HTERT RPE-1 (cell line): Measurements from ENCODE around the gene SPSB1.

ENCODE experiments used
- in situ Hi-C: fragments of 300-500 bp; cut with MboI; formaldehyde crosslinking; loops from 4 replicates; pipeline ENCODE4 v1.14.3; 2020; ENCODE audit warnings: low sequenced_read_pairs

Gene SPSB1

DNA sequence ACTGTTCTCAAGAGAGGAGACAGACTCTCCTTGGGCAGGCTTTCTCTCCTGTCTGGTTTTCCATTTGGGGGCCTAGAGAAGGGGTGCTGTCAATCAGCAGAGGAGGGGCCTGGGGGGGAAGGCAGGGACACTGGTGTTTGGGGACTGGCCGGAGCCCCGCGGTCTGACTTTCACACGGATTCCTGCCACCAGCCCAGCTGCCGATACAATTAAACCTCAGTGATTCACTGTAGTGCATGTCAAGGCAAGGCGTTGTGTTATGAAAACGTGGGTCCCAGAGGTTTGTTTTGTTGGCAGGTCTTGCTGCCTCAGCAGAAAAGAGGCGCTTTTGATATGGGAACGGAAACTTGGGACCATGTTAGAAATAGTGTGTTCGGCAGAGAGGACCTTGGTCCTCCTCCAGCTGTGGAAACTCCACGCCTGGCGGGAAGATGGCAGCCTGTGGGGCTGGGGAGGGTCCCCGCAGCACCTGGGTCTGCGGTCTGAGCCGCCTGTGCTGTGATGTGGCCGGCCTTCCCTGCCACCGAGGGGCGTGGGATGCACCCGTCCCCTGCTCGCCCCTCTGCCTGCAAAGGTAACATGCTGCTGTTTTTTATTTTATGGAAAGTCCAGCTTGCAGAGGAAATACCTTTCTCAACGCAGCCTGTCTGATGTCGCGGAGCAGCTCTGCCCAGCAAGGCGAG lies 47.6 kb downstream of the SPSB1 start:
- in situ Hi-C loops = no loop called here

DNA sequence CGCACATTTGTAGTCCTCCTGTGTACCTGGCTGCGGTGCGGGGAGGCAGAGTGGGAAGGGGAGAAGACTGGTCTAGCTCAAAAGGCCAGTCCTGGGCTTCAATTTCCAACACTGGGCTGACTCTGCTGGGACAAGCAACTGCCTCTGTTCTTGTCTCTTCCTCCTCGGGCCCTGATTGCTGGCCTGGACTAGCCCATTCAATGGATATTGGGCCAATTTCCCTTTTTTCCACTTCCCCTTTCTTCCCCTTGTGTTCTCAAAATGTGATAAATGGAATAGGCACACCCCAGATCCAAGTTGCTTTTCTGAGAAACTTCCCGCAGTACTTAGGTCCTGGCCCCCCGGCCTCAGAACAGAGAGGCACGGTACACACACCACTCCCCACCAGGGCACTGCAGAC lies 48.2 kb downstream of the SPSB1 start:
- in situ Hi-C loops = no loop called here

DNA sequence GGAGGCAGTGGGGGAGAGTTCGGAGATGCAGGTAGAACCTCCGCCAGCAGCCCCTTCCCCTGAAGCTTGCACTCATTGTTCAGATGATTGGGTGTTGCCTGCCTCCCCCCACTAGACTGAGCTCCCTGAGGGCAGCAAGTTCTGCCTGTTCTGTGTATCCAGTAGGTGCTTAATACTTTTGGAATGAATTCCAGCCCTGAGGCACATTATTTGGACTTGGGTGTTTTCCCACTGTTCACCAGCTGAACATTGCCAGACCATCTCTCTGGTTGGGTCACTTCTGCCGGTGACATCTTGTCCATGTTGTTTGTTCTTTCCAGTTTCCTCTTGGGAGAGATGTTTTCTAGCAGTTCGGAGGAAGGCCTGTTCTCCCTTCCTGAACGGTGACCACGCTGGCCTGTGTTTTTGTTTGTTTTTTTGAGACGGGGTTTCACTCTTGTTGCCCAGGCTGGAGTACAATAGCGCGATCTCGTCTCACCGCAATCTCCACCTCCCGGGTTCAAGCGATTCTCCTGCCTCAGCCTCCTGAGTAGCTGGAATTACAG lies 48.7 kb downstream of the SPSB1 start:
- in situ Hi-C loops = no loop called here

DNA sequence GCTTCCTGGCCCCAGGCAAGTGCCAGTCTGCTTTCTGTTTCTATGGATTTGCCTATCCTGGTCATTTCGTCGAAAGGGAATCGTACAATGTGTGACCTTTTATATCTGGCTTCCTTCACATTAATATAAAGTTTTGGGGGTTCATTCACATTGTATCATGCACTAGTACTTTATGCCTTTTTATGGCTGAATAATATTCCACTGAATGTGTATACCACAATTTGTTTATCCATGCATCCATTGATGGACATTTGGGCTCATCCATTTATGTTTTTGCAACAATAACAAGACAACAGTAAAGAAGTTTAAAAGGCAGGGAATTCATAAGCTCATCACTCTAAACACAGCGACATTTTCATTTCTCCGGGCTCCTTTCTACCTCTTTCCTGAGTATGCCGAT lies 50.6 kb downstream of the SPSB1 start:
- in situ Hi-C loops = no loop called here

DNA sequence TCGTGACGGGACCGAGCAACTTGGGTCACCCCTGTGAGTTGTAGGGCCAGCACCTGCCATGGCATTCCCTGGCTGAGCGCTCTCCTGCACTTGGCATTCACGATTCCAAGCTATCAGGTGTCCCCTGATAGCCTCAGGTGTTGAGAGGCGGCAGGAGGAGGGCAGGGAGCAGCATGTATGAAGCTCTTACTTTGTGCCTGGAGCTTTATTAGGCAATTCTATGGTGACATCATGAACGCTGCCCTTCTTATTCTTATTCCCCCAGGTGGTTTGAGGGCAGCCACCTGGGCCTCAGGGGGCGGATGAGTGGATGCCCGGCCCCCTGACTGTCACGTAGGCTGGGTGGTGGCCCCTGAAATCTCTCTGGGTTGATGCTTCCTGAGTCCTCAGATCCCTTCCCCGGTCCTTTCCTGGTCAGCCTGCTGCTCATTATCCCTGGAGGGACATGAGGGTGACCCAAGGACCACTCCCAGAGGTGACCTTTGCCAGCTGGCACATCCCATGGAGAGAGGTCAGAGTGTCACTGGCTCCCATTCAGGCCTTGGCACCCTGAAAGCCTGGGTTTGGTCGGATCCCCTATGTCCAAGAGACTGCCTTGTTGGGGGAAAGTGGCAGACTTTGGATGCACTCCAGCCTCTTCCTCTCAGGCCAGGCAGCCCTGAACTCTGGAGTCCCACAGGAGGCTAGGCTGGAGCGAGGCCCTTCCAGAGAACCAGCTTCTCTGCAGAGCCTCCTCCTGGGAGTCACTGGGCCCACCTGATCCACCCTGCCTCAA lies 51.9 kb downstream of the SPSB1 start:
- in situ Hi-C loops = no loop called here

DNA sequence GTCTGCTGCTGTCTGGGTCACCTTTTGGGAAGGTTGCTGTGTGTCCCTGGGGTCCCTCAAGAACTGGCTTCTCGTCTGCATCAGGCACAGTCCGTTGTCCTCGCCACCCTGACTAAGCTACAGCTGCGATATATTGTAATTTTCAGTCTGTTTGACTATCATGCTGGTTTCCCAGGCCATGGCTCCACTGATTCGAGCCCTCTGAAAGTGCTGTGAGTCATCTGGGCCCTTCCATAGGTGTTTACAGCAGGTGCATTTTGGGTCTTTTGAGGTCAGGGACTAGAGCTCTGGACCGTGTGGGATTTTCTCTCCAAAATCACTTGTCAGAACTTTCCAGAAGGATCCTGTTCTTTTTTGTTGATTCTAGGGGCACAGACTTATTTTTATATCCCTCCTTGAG lies 52.8 kb downstream of the SPSB1 start:
- in situ Hi-C loops = no loop called here

DNA sequence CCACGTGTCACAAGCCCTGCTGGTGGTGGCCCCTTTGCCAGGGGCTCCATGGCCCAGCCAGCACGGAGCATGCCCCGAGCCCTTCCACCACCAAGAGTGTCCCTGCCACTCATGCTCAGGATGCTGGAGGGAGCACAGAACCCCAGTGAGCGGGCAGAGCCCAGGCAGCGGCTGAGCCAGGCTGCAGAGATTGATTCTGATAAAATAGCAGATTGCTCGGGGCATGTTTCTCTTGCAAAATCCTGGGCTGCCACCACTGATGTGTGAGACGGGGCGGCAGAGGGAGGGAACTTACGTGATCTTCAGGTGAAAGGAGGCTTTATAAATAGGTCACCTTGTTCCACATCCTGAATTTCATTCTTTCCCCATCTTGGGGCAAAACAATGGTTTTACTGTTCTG lies 53.2 kb downstream of the SPSB1 start:
- in situ Hi-C loops = no loop called here

DNA sequence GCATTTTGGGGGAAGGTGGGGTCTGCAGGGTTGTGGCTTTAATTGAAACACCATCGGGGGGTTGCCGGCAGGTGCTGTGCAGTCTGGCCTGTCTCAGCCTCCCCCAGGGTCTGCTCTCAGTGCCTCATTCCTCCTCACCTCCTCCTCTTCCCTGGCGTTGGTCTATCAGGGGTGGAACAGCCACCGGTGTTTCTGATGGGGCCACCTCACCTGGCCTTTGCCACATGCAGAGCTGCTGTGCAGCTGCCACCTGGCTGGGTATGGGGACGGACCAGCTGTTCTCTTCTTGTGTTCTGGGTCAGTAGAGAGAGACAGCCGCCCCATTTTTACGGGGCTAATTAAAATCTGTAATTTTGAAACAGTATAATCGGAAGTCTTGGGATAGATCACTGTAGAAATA lies 53.9 kb downstream of the SPSB1 start:
- in situ Hi-C loops = no loop called here

DNA sequence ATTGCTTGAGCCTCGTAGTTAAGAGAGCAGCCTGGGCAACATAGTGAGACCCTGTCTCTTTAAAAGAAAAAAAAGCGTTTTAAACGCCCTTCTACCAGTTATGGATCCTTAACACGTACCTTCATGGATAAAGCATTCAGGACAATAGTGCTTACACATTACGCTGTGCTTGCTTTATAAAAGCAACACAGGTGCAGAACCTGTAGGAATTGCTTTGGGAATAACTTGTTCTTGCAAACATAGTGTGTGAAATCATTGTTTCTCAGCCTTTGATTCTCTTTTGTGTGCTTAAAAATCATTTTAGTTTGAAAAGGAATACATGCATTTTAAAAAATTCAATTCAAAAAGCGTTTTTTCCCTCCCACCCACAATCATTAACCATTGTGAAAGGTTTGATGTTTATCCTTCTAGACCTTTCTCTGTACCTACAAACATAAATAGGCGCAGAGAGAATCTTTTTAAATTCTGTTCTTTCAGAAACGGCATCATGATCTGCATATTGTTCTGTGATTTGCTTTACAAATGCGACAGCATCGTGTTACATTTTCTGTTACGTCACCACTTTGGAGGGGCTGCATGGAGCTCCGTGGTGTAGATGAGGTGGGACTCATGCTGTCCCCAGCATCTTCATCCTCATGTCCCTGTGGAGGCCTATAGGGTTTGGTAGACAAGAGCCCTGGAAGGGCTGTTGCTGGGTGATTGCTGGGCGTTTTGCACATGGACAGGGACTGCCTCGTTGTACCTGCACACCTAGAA lies 54.6 kb downstream of the SPSB1 start:
- in situ Hi-C loops = no loop called here

DNA sequence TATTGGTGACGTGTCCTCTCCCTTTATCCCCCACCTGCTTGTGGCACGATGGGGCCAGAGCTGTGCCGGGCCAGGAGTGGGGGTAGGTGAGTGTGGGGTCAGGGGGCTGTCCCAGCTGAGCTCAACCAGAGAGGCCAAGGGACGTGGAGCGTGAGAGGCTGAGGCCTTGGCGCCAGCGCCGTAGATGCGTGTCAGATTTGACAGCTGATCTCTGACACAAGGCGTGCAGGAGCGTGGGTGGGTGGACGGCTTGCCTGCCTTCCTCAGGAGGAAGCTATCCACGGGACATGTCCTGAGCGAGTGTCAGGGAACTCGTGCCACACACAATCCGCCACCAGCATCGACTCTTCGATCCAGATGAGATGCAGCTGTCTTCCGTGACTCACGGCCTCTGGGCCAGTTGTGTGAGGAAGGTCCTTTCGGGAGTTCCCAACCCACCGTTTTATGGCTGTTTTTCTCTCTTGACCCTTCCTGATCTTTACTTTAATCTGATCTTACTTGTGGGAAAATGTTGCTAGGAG lies 56.7 kb downstream of the SPSB1 start:
- in situ Hi-C loops = no loop called here

DNA sequence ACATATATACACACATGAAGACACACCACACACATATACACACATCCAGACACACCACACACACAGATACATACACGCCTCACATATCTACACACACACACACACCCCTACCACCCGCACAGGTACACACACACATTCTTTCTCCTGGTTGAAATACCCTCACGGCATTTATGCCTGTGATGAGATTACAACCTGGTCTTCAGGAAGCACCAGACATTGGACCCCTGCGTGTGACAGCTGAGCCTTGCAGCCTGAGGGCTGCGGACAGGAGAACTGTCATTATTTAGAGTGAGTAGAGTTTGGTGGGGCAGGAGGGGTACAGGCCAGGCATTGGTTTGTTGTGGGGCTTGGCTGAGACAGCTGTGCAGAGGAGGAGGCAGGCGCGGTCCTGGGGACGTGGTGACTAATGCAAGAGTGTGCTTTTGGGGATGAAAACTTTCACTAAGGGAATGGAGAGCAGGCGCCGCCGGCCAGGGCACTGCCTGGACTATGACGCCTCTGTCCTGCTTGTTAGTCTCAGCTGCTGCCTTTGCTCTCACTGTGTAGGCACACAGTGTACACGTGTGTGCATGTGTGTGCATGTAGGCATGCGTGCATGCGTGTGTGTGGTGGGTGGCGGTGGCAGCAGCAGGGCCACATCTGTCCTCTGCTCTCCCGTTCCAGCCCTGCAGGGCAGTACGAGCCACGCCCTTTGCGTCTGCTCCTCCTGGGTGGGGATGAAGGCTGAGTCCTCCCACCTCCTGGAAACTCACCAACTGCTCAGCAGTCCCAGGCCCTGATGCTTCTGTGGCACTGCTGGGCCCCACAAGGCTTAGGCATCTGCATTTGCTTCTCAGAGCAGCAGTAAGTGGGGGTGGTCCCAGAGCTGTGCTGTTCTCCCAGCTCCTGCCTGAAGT lies 57.6 kb downstream of the SPSB1 start:
- in situ Hi-C loops = no loop called here

DNA sequence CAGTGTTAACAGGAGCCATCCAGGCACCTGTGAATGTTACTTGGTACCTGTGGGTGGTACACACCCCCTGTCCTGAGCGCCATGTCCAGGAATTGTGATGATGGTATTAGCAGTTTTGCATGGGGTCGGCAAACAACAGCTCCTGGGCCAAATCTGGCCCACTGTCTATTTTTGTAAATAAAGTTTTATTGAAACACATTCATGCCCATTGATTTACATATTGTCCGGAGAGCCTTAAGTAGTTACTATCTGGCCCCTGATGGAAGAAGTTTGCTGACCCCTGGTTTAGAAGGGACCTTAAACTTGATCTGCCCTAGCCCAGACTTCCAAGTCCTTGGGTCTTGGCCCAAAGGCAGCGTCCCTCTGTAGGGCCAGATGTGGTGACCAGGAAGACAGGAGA lies 58.3 kb downstream of the SPSB1 start:
- in situ Hi-C loops = no loop called here

DNA sequence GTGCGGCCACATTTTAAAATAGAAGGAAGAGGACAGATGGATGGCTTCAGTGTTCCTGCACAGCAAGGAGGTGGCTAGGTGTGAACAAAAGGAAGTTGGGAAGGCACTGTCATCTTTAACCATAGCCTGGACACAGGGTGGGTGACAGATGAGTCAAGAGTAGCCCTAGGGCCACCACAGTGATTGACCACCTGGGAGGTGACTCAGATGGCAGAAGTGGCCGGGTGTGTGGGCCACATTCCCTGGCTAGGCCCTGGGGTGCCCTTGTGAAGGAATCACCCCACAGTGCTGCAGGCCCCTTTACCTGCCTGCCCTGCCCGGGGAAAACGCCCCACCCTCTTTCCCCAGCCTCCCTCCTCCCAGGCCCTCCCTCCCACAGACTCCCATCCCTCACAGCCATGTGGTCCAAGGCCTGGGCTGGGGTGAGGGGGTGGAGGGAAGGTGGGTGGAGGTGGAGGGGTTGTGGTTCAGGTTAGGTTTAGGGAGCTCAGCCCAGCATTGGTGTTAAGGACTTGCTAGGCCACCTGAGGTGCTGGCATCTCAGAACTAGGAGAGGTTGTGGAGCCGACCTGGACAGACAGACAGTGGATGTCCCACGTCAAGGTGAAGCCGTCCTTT lies 59.1 kb downstream of the SPSB1 start:
- in situ Hi-C loops = no loop called here

DNA sequence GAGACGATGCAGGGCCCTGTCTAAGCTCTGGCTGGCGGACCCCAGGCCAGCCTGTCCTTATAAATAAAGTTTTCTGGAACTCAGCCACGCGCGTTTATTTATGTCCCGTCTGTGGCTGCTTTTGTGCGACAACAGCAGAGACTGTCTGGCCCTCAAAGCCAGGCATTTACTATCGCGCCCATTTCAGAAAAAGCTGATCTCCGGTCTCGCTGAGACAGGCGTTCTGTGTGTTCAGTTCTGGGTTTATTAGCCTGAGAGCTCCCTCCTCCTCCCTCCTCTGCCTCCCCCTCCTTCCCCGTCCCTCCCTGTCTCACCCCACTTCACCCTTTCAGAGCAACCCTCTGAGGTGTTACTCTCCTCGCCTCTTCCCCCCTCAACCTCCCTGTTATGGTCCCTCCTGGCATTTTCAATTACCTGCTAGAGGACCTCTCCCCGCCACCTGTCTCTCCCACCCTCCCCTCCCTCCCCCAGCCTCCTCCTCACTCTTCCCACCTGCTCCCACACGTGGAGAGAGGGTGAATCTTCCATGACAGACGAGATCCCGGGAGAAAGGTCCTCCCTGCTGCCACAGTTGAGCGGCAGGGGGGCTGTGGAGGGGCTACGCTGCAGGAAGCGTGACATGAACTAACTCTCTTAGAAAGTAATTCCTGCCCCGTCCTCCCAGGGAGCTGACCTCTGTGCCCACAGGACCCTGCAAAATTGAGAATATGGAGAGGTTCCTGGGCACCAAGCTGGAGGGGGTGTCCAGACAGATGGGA lies 59.9 kb downstream of the SPSB1 start:
- in situ Hi-C loops = no loop called here

DNA sequence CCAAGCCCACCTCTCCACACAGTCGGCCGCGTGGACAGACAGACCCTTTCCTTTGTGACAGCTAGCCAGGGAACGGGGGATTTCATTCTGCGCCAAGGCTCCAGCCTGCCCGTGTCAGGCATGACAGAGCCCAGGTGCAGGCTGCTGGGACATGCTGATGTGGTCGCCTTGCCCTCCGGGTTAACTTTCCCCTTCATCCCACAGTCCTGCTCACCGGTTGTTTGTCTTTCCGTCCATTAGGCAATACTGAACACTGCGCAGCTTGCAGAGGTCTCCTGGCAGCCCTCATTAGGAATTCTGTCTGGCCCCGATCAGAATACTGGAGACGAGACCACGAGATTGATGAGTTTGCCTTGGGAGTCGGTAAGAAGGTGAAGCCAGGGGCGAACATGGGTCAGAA lies 62.8 kb downstream of the SPSB1 start:
- in situ Hi-C loops = no loop called here

DNA sequence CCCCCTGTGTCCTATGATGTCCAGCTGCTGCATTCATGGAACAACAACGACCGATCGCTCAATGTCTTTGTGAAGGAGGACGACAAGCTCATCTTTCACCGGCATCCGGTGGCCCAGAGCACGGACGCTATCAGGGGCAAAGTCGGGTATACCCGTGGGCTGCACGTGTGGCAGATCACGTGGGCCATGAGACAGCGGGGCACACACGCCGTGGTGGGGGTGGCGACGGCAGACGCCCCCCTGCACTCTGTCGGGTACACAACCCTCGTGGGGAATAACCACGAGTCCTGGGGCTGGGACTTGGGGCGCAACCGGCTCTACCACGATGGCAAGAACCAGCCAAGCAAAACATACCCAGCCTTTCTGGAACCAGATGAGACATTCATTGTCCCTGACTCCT lies 63.3 kb downstream of the SPSB1 start:
- in situ Hi-C loops = no loop called here

DNA sequence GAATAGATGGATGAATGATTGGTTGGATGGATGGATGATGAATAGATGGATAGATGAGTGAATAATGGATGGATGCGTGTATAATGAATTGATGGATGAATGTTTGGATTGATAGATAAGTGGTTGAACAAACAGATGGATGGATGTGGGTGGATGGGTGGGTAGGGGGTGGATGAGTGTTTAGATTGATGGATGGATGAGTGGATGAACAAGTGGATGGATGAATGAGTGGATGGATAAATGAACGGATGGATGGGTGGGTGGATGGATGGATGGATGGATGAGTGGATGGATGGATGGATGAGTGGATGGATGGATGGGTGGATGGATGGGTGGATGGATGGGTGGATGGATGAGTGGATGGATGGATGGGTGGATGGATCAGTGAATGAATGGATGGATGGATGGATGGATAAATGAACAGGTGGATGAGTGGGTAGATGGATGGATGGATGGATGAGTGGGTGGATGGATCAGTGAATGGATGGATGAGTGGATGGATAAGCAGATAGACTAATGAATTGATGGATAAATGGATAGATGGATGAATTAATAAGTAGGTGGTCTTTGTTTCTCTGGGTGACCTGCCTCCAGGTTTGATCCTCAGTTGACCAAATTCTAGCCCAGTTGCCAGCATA lies 64.3 kb downstream of the SPSB1 start:
- in situ Hi-C loops = no loop called here

DNA sequence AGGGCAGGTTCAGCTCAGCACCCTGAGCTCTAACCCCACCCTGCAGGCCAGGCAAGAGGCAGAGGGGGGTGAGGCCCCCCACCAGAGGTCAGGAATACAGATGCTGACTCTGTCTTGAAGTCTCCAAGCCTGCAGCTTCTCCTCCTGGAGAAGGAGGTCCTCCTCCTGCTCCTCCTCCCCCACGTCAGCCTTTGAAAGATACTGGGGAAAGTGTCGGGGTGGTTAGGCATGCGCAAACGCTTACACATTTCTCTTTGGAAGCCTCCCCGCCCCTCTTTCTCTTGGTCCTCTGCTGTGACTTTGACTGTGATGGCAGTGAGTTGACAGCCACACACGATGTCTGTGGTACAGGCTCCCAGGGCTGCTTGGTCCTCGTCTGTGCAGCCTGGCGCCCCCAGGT lies 65.3 kb downstream of the SPSB1 start:
- in situ Hi-C loops = no loop called here
